GOT3 (cell line): ENCODE results near the gene HS6ST1.
"Not testable (repeated sequence)": the region's sequence is repeated elsewhere in the genome, so short reads cannot be mapped to it uniquely, and the experiment has no call there.

Experiments used
- DNase-seq: peaks from one replicate; lab custom pipeline; 2025; ENCODE audit warnings: mixed read lengths; lab: John Stamatoyannopoulos, UW

Gene HS6ST1

GRCh38 chr2:128280901-128281321, 37.8 kb downstream of the HS6ST1 start:
- DNase-seq: no peak

- no peak for DNase-seq
Observed at GRCh38 chr2:128280158-128280871, 38.4 kb downstream of the HS6ST1 start.

GRCh38 chr2:128279786-128280157, 38.9 kb downstream of the HS6ST1 start:
- DNase-seq: no peak

GRCh38 chr2:128279009-128279408, 39.7 kb downstream of the HS6ST1 start:
- no peak for DNase-seq

GRCh38 chr2:128277961-128278681, 40.5 kb downstream of the HS6ST1 start:
- DNase-seq: no peak

- DNase-seq: no peak
Observed at GRCh38 chr2:128276878-128277675, 41.6 kb downstream of the HS6ST1 start.

- DNase-seq: no peak
Observed at GRCh38 chr2:128275498-128276045, 43.1 kb downstream of the HS6ST1 start.

GRCh38 chr2:128274218-128274617, 44.5 kb downstream of the HS6ST1 start:
- no peak for DNase-seq

- DNase-seq: no peak
Observed at GRCh38 chr2:128273469-128274081, 45.1 kb downstream of the HS6ST1 start.

GRCh38 chr2:128272601-128273468, 45.8 kb downstream of the HS6ST1 start:
- no peak for DNase-seq

- no peak for DNase-seq
Observed at GRCh38 chr2:128271911-128272600, 46.6 kb downstream of the HS6ST1 start.

- no peak for DNase-seq
Observed at GRCh38 chr2:128271597-128271910, 47.1 kb downstream of the HS6ST1 start.

- no peak for DNase-seq
Observed at GRCh38 chr2:128270672-128271596, 47.7 kb downstream of the HS6ST1 start.

GRCh38 chr2:128269990-128270671, 48.5 kb downstream of the HS6ST1 start:
- DNase-seq: no peak

- DNase-seq: no peak
Observed at GRCh38 chr2:128269063-128269989, 49.3 kb downstream of the HS6ST1 start.

GRCh38 chr2:128268611-128269010, 50.1 kb downstream of the HS6ST1 start:
- not testable (repeated sequence) for DNase-seq

GRCh38 chr2:128268145-128268544, 50.5 kb downstream of the HS6ST1 start:
- DNase-seq: not testable (repeated sequence)

- DNase-seq: not testable (repeated sequence)
Observed at GRCh38 chr2:128267649-128268048, 51.0 kb downstream of the HS6ST1 start.
